GM12878 (cell line): ENCODE results near the gene DDX46. TPM values are rescaled to one million over a fixed set of nuclear protein-coding genes. Genes with fewer than 3 reads are reported as not detected.

ENCODE experiments used
- ATAC-seq: fragments of 200-7000 bp; cut with Tn5 transposase; 3 replicates; pipeline ENCODE4 v1.9.1; 2020; ENCODE audit warnings: mild to moderate bottlenecking, moderate library complexity
- BruUV-seq: library from RNA; stranded (reverse); fragments of 400-500 nt; replicated peaks from 2 replicates; lab custom pipeline; 2021; lab: Mats Ljungman, UMichigan
- CTCF ChIA-PET: fragments of 300-600 bp; sonication (Branson Sonifier 250); formaldehyde crosslinking; extraction: SDS; loops from one replicate; lab custom pipeline; 2021; ENCODE audit warnings: inconsistent platforms; lab: Yijun Ruan, JAX
- POLR2A ChIA-PET: fragments of 350-600 bp; formaldehyde crosslinking; extraction: SDS; loops from one replicate; lab custom pipeline; 2021; ENCODE audit warnings: inconsistent platforms; lab: Charles Lee
- RAD21 ChIA-PET: fragments of 300-600 bp; sonication (Branson Sonifier 250); formaldehyde crosslinking; loops from one replicate; lab custom pipeline; 2023; ENCODE audit warnings: antibody characterized with exemption; ENCODE audit not compliant: unreplicated experiment; lab: Charles Lee
- SMC1A ChIA-PET: fragments of 300-600 bp; sonication (Branson Sonifier 250); formaldehyde crosslinking; loops from one replicate; lab custom pipeline; 2023; ENCODE audit not compliant: unreplicated experiment, uncharacterized antibody; lab: Charles Lee
- DNase-seq: peaks from one replicate; pipeline ENCODE4 v3.0.0-alpha.2; 2011; ENCODE audit warnings: low read depth, low spot score
- FAIRE-seq: peaks from 3 replicates; lab custom pipeline; 2011; peaks lifted over from hg19 to GRCh38; lab: Jason Lieb, UNC
- H2AFZ ChIP-seq: 2 replicates; pipeline ENCODE4 v1.6.0; 2011; ENCODE audit warnings: low read depth, low read length, control low read depth; ENCODE audit not compliant: control insufficient read depth
- H3K27ac ChIP-seq: 2 replicates; pipeline ENCODE4 v1.5.1; 2011; ENCODE audit warnings: control low read depth; ENCODE audit not compliant: control insufficient read depth, insufficient read depth
- H3K27me3 ChIP-seq, 2 experiments: replicated peaks in 1 of 2; 2 replicates each; pipeline versions ENCODE4 v1.6.0 to v1.6.1; 2011; ENCODE audit warnings: low read length in 1 of 2; ENCODE audit not compliant: control insufficient read depth in 2 of 2, insufficient read depth in 2 of 2
- H3K36me3 ChIP-seq, 2 experiments: 2 replicates each; pipeline ENCODE4 v1.5.1; 2011; ENCODE audit warnings: low read length in 1 of 2; ENCODE audit not compliant: control insufficient read depth in 2 of 2, insufficient read depth in 2 of 2
- H3K4me1 ChIP-seq: 2 replicates; pipeline ENCODE4 v1.6.1; 2011; ENCODE audit warnings: mild to moderate bottlenecking, low read length, moderate library complexity, mixed read lengths; ENCODE audit not compliant: control insufficient read depth, insufficient read depth
- H3K4me2 ChIP-seq: 2 replicates; pipeline ENCODE4 v1.6.0; 2011; ENCODE audit warnings: control low read depth; ENCODE audit not compliant: control insufficient read depth, insufficient read depth
- H3K4me3 ChIP-seq: fragments of 200-600 bp; sonication (generic); 2 replicates; pipeline ENCODE4 v1.5.1; 2016
- H3K79me2 ChIP-seq: 2 replicates; pipeline ENCODE4 v1.6.0; 2011; ENCODE audit warnings: low read length; ENCODE audit not compliant: control insufficient read depth, insufficient read depth
- H3K9ac ChIP-seq: 2 replicates; pipeline ENCODE4 v1.8.0; 2011; ENCODE audit warnings: low read length, control low read depth, mixed read lengths; ENCODE audit not compliant: control insufficient read depth, insufficient read depth
- H3K9me3 ChIP-seq: replicated peaks from 3 replicates; pipeline ENCODE4 v1.5.1; 2011; ENCODE audit warnings: mild to moderate bottlenecking, low read length; ENCODE audit not compliant: control insufficient read depth, insufficient read depth
- H4K20me1 ChIP-seq: 2 replicates; pipeline ENCODE4 v1.6.0; 2011; ENCODE audit not compliant: control insufficient read depth, insufficient read depth
- BMI1 ChIP-seq: fragments of 450-650 bp; IDR thresholded peaks from 2 replicates; pipeline ENCODE4 v1.6.1; 2016; ENCODE audit warnings: mild to moderate bottlenecking, moderate library complexity, borderline replicate concordance
- CEBPB ChIP-seq, 2 experiments: fragments of 150-350 bp in 1 of 2; IDR thresholded peaks; 2 replicates each; pipeline ENCODE4 v1.6.1; 2012 to 2014; ENCODE audit warnings: low read depth in 2 of 2, low read length in 2 of 2, borderline replicate concordance in 1 of 2, inconsistent platforms in 1 of 2
- CHD1 ChIP-seq: IDR thresholded peaks from 2 replicates; pipeline ENCODE4 v1.6.1; 2012; ENCODE audit warnings: low read depth, low read length, improper control_type of control experiment
- DPF2 ChIP-seq: fragments of 450-650 bp; IDR thresholded peaks from 2 replicates; pipeline ENCODE4 v1.6.1; 2017; ENCODE audit warnings: mild to moderate bottlenecking
- E2F4 ChIP-seq: IDR thresholded peaks from 2 replicates; pipeline ENCODE4 v1.6.1; 2012; ENCODE audit warnings: low read depth, low read length, improper control_type of control experiment
- E2F8 ChIP-seq: fragments of 450-650 bp; IDR thresholded peaks from 2 replicates; pipeline ENCODE4 v1.6.1; 2018; ENCODE audit warnings: mild to moderate bottlenecking, low read depth, moderate library complexity; ENCODE audit not compliant: partially characterized antibody
- LARP7 ChIP-seq: fragments of 450-650 bp; IDR thresholded peaks from 2 replicates; pipeline ENCODE4 v1.6.1; 2017; ENCODE audit warnings: mild to moderate bottlenecking
- MYB ChIP-seq: fragments of 150-350 bp; IDR thresholded peaks from 2 replicates; pipeline ENCODE4 v1.6.1; 2014; ENCODE audit warnings: mild to moderate bottlenecking, low read depth, low read length, borderline replicate concordance
- RAD51 ChIP-seq: fragments of 450-650 bp; IDR thresholded peaks from 2 replicates; pipeline ENCODE4 v1.6.1; 2016; ENCODE audit warnings: moderate library complexity, mild to moderate bottlenecking, inconsistent platforms
- RELB ChIP-seq: fragments of 450-650 bp; IDR thresholded peaks from 2 replicates; pipeline ENCODE4 v1.6.1; 2017; ENCODE audit warnings: low read depth, mild to moderate bottlenecking, moderate library complexity
- SPI1 ChIP-seq: IDR thresholded peaks from 2 replicates; pipeline ENCODE4 v1.6.1; 2011; ENCODE audit warnings: low read depth, mild to moderate bottlenecking, low read length, moderate library complexity, borderline replicate concordance; ENCODE audit not compliant: insufficient read depth
- SRF ChIP-seq, 2 experiments: IDR thresholded peaks; 2 replicates each; pipeline ENCODE4 v1.6.1; 2011; ENCODE audit warnings: low read depth in 2 of 2, low read length in 2 of 2, mild to moderate bottlenecking in 1 of 2, moderate library complexity in 1 of 2
- SUZ12 ChIP-seq: fragments of 200-600 bp; sonication (generic); IDR thresholded peaks from one replicate; pipeline ENCODE4 v1.6.1; 2018; ENCODE audit warnings: antibody characterized with exemption, mild to moderate bottlenecking; ENCODE audit not compliant: unreplicated experiment
- TCF3 ChIP-seq: IDR thresholded peaks from 2 replicates; pipeline ENCODE4 v1.6.1; 2012; ENCODE audit warnings: low read depth, mild to moderate bottlenecking, low read length, borderline replicate concordance; ENCODE audit not compliant: insufficient read depth
- YY1 ChIP-seq: IDR thresholded peaks from 2 replicates; pipeline ENCODE4 v1.6.1; 2011; ENCODE audit warnings: low read depth, mild to moderate bottlenecking, low read length
- ZNF384 ChIP-seq: IDR thresholded peaks from 2 replicates; pipeline ENCODE4 v1.6.1; 2012; ENCODE audit warnings: low read depth, mild to moderate bottlenecking, low read length, improper control_type of control experiment, borderline replicate concordance
- ZSCAN29 ChIP-seq: fragments of 450-650 bp; IDR thresholded peaks from 2 replicates; pipeline ENCODE4 v1.6.1; 2017; ENCODE audit warnings: mild to moderate bottlenecking, moderate library complexity
- WGBS: methylation state at CpG from one replicate; pipeline ENCODE4 v1.1.6; 2016; ENCODE audit warnings: low lambda C conversion rate; ENCODE audit not compliant: insufficient replicate concordance, insufficient coverage; ENCODE audit errors: missing lambda C conversion rate; 5-methylcytosine and 5-hydroxymethylcytosine counted together
- in situ Hi-C: fragments of 300-500 bp; cut with MboI; formaldehyde crosslinking; loops from 9 replicates; pipeline ENCODE4 v1.14.3; 2018; ENCODE audit warnings: mixed read lengths
- intact Hi-C: fragments of 100-400 bp; cut with micrococcal nuclease; formaldehyde crosslinking; loops from one replicate; pipeline ENCODE4 v1.14.2; 2022; ENCODE audit not compliant: unreplicated experiment
- polyA plus RNA-seq, 11 experiments: library from polyadenylated mRNA; depleted of rRNA in 4 of 11; unstranded in 6 of 11; stranded (reverse) in 5 of 11; fragments of >200 nt; fragmentation: Nextera tagmentation in 4 of 11; fragmentation: Illumina TruSeq in 1 of 11; extraction: Ambion mirVana in 4 of 11; extraction: Trizol in 1 of 11; gene quantifications; 1 replicate in 1 of 11; 2 replicates in 10 of 11; pipeline versions ENCODE4 v1.2.1 to v1.2.3, GENCODE V29; 2011 to 2016; ENCODE audit warnings: inconsistent platforms in 2 of 11, missing spikeins in 2 of 11, low read depth in 1 of 11
- total RNA-seq, 4 experiments: library from RNA; depleted of rRNA in 3 of 4; stranded (reverse); fragments of >200 nt in 3 of 4; fragmentation: Illumina TruSeq in 1 of 4; extraction: Trizol in 1 of 4; gene quantifications; 2 replicates each; pipeline versions ENCODE4 v1.2.1 to v1.2.3, GENCODE V29; 2013 to 2021
- TF ChIP-seq, protein P1 (sequence below): IDR thresholded peaks from 2 replicates; pipeline ENCODE4 v1.6.1; 2011; ENCODE audit warnings: low read depth, mild to moderate bottlenecking, low read length, moderate library complexity, borderline replicate concordance; ENCODE audit errors: extremely low read depth

Gene DDX46
- total and polyA plus RNA-seq, 10 of the 15 experiments (the other 5 are each of a cell fraction or from before 2014, with no cell fraction given) = 23.0 to 77.1 (median 42.2) TPM

DNA sequence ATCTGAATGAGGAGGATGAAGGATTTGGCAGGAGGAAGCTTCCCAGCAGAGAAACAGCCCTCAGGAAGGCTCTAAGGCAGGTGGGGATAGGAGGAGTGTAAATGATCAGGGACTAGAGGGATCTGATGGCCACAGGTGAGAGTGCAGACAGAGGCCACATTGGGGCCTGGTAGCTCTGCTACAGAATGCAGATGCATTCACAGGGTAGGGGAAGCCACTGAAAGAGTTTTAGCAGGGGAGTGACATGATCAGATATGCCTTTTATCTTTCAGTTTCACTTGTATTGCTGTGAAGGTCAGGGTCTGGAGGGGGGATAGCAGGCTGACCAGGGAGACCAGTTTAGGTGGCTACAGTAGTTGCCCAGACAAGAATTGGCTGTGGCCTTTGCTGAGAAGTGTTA, 118.6 kb downstream of the DDX46 start (continued):
- TF ChIP-seq RELB = no peak

- H3K4me1 ChIP-seq = peaks cover 18% of the 10 kb centered on the region
- FAIRE-seq (no peak), ATAC-seq (no peak), DNase-seq (no peak)
- no peaks in the 10 kb centered on the region for H3K27me3 ChIP-seq
- ChIA-PET SMC1A (interaction anchor here (1.3 kb wide), 1 partner anchor 23 kb away, joined by 3 read pairs; no protein-coding TSS in a partner anchor), RAD21 (interaction anchor here (0.7 to 1.5 kb wide), 2 partner anchors 24 to 118 kb away, joined by 3 read pairs; no protein-coding TSS in a partner anchor), POLR2A (no interaction called here), CTCF (interaction anchor here (1.0 kb wide), 1 partner anchor 14 kb away, joined by 3 read pairs; no protein-coding TSS in a partner anchor)
- H3K79me2 ChIP-seq = peaks cover 44% of the 10 kb centered on the region
- no peaks in the 10 kb centered on the region for H3K9me3 ChIP-seq
- H3K9ac ChIP-seq = no peak overlapping the region
- H3K27ac ChIP-seq = no peak overlapping the region
- H3K4me3 ChIP-seq = no peak overlapping the region
- intact Hi-C loops (no loop called here), in situ Hi-C loops (no loop called here)
- no peak overlapping the region for H2AFZ ChIP-seq
- 0 out of 2 replicates have a peak overlapping the region, but pooled peaks have one; percentile 1 for H3K4me2 ChIP-seq
- no peaks in the 10 kb centered on the region for H4K20me1 ChIP-seq
- H3K36me3 ChIP-seq = no peaks in the 10 kb centered on the region
- WGBS = 98% methylated on average over 3 of the region's 3 CpGs
- BruUV-seq = no TSS peak
- TF ChIP-seq YY1 = no peak
- no peak for TF ChIP-seq ZNF384
- no peak for TF ChIP-seq MYB
- no peak for TF ChIP-seq SRF (IDR thresholded peaks at IDR 0.05; ENCODE audit: low read depth in 2 of 2, low read length in 2 of 2)
- TF ChIP-seq SUZ12 = no peak
- no peak for TF ChIP-seq BMI1
- TF ChIP-seq E2F8 = no peak
- TF ChIP-seq DPF2 = no peak
- no peak for TF ChIP-seq CEBPB (IDR thresholded peaks at IDR 0.05; ENCODE audit: borderline replicate concordance in 1 of 2, low read depth in 2 of 2, low read length in 2 of 2)
- TF ChIP-seq E2F4 = no peak
- TF ChIP-seq, protein P1, sequence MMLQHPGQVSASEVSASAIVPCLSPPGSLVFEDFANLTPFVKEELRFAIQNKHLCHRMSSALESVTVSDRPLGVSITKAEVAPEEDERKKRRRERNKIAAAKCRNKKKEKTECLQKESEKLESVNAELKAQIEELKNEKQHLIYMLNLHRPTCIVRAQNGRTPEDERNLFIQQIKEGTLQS = no peak
- no peak for TF ChIP-seq TCF3
- TF ChIP-seq SPI1 = no peak
- no peak for TF ChIP-seq LARP7
- TF ChIP-seq ZSCAN29 = no peak
- no peak for TF ChIP-seq RAD51
- no peak for TF ChIP-seq CHD1
Measured at GRCh38 chr5:134878403-134878802, 119.8 kb downstream of the DDX46 start.
